ENCODE results near the gene ATRX. TPM values are rescaled to one million over a fixed set of nuclear protein-coding genes. Genes with fewer than 3 reads are reported as not detected.
"Not testable (repeated sequence)": the region's sequence is repeated elsewhere in the genome, so short reads cannot be mapped to it uniquely, and the experiment has no call there.

Gene ATRX
- total and polyA plus RNA-seq, 3 donors from 2014 or later = 4.1 to 104 (median 84.4) TPM

DNA sequence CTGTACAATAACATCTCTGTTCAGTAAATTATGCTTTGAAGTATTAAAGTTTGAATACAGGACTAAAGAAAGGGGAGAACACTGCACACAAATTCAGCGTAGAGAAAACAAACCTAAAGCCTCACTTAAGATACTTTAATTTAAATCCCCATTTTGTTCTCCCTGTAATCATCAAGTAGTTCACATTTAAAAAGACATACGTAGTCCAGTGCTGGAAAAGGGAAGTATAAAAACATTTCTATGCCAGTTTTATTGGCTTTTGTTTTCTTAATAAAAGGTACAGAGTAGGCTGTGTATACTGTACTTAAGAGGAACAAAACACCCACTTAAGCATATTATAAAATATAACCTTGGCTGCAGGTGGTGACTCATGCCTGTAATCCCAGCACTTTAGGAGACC lies 237.3 kb downstream of the ATRX start:
- no peak for TF ChIP-seq POLR2A (IDR thresholded peaks at IDR 0.05)
- TF ChIP-seq CTCF (IDR thresholded peaks at IDR 0.05) = no peak
- Histone ChIP-seq H3K9me3 (no peaks in the 10 kb centered on the region), H3K4me3 (no peak overlapping the region), H3K4me1 (no peaks in the 10 kb centered on the region), H3K36me3 (ENCODE audit: low read depth, missing control alignments) (no peaks in the 10 kb centered on the region), H3K27me3 (no peaks in the 10 kb centered on the region), H3K27ac (no peak overlapping the region)
- intact Hi-C loops (cut with DNase I; ENCODE audit: low total_unique reads) = no loop called here
- 75 to 76% methylated on average over 2 of the region's 2 CpGs for WGBS, 2 donors
- no peak for DNase-seq

GRCh38 chrX:77539778-77540177 lies 246.2 kb downstream of the ATRX start:
- 97 to 100% methylated on average over 2 of the region's 2 CpGs for WGBS, 2 donors
- H3K9me3 ChIP-seq; H3K4me1 ChIP-seq; H3K27ac ChIP-seq; H3K4me3 ChIP-seq; intact Hi-C loops (cut with DNase I; ENCODE audit: low total_unique reads); H3K27me3 ChIP-seq; H3K36me3 ChIP-seq (ENCODE audit: low read depth, missing control alignments); DNase-seq: not testable (repeated sequence)

DNA sequence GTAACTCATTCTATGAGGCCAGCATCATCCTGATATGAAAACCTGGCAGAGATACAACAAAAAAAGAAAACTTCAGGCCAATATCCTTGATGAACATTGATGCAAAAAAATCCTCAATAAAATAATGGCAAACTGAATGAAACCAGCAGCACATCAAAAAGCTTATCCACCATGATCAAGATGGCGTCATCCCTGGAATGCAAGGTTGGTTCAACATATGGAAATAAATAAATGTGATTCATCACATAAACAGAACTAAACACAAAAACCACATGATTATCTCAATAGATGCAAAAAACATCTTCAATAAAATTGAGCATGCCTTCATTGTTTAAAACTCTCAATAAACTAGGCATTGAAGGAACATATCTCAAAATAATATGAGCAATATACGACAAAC lies 254.8 kb downstream of the ATRX start:
- H3K4me1 ChIP-seq; intact Hi-C loops (cut with DNase I; ENCODE audit: low total_unique reads); H3K27me3 ChIP-seq; H3K4me3 ChIP-seq; H3K36me3 ChIP-seq (ENCODE audit: low read depth, missing control alignments); DNase-seq; H3K27ac ChIP-seq; H3K9me3 ChIP-seq: not testable (repeated sequence)
- WGBS, 2 donors = 95 to 100% methylated on average over 2 of the region's 2 CpGs

DNA sequence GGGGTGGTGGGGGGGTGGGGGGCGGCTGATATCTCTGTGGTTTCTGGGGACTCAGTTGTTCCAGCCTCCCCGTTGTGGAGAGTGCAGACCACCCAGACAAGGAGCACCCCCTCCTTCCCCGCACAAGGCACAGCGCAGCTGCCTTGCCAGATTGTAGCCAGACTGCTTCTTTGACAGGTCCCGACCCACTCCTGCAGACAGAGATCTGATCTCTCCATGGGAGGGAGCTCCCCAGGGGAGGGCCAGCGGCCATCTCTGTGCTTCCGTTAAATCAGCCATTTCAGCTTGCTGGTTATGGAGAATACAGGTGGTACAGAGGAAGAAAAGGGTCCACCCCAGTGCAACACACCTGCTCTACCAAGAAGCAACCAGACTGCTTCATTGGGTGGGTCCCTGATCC lies 258.0 kb downstream of the ATRX start:
- intact Hi-C loops (cut with DNase I; ENCODE audit: low total_unique reads) = no loop called here
- no peak for TF ChIP-seq CTCF (IDR thresholded peaks at IDR 0.05)
- TF ChIP-seq POLR2A (IDR thresholded peaks at IDR 0.05) = no peak
- no peaks in the 10 kb centered on the region for H3K27me3 ChIP-seq
- WGBS, 2 donors = 45% methylated on average over 2 of the region's 7 CpGs; no CpG with 5 or more reads in 1 of the 2 donors
- H3K36me3 ChIP-seq (ENCODE audit: low read depth, missing control alignments) = no peaks in the 10 kb centered on the region
- no peak overlapping the region for H3K4me3 ChIP-seq
- H3K4me1 ChIP-seq = no peaks in the 10 kb centered on the region
- no peak overlapping the region for H3K27ac ChIP-seq
- DNase-seq = no peak
- no peaks in the 10 kb centered on the region for H3K9me3 ChIP-seq

GRCh38 chrX:77527233-77528001 lies 258.6 kb downstream of the ATRX start:
- H3K36me3 ChIP-seq (ENCODE audit: low read depth, missing control alignments) = no peaks in the 10 kb centered on the region
- intact Hi-C loops (cut with DNase I; ENCODE audit: low total_unique reads) = no loop called here
- WGBS, 2 donors = 47 to 72% methylated on average over 2 to 11 of the region's 18 CpGs
- DNase-seq = peak; percentile 34
- H3K27me3 ChIP-seq = no peaks in the 10 kb centered on the region
- no peak for TF ChIP-seq CTCF (IDR thresholded peaks at IDR 0.05)
- no peak for TF ChIP-seq POLR2A (IDR thresholded peaks at IDR 0.05)
- no peaks in the 10 kb centered on the region for H3K9me3 ChIP-seq
- no peak overlapping the region for H3K27ac ChIP-seq
- H3K4me1 ChIP-seq = no peaks in the 10 kb centered on the region
- H3K4me3 ChIP-seq = no peak overlapping the region

DNA sequence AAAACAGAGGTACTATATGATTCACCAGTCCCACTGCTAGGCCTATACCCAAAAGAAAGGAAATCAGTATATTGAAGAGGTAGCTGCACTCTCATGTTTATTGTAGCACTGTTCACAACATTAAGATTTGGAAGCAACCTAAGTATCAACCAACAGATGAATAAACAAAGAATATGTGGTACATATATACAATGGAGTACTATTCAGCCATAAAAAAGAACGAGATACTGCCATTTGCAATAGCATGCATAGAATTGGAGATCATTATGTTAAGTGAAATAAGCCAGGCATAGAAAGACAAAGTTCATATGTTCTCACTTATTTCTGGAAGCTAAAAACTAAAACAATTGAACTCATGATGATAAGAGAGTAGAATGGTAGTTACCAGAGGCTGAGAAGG lies 266.3 kb downstream of the ATRX start:
- Histone ChIP-seq H3K27me3 (no peaks in the 10 kb centered on the region), H3K4me1 (no peaks in the 10 kb centered on the region), H3K27ac (no peak overlapping the region), H3K4me3 (no peak overlapping the region), H3K9me3 (no peaks in the 10 kb centered on the region), H3K36me3 (ENCODE audit: low read depth, missing control alignments) (no peaks in the 10 kb centered on the region)
- TF ChIP-seq CTCF (IDR thresholded peaks at IDR 0.05) = no peak
- no peak for TF ChIP-seq POLR2A (IDR thresholded peaks at IDR 0.05)
- 90 to 100% methylated on average over 1 of the region's 1 CpG for WGBS, 2 donors
- intact Hi-C loops (cut with DNase I; ENCODE audit: low total_unique reads) = no loop called here
- DNase-seq = no peak

All from testis (tissue), 3 donors.